ENCODE data around the gene EFR3B. TPM values are rescaled to one million over a fixed set of nuclear protein-coding genes. Genes with fewer than 3 reads are reported as not detected.
"Not testable (repeated sequence)": the region's sequence is repeated elsewhere in the genome, so short reads cannot be mapped to it uniquely, and the experiment has no call there.

EFR3B gene
- total and polyA plus RNA-seq, 2 of the 4 experiments (the other 2 are of a cell fraction), result 0.38 to 0.90 TPM

DNA sequence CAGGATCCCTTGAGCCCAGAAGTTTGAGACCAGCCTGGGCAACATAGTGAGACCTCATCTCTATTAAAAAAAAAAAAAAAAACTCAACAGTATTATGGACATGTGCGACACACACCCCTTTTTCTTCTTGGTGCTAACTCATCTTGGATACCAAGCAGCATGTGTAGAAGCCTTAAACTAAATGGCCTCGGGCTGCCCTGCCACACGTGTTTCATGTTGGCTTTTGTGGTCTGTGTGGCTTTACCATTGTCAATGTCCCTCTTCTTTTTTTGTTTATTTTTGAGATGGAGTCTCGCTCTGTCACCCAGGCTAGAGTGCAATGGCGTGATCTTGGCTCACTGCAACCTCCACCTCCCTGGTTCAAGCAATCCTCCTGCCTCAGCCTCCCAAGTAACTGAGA is 109.1 kb downstream of the EFR3B start:
- not testable (repeated sequence) for H3K9me1 ChIP-seq (ENCODE audit: insufficient read depth, low read length); H4K8ac ChIP-seq (ENCODE audit: low read depth in 2 of 2, low read length in 2 of 2)
- no CpG with 5 or more reads among the region's 5 CpGs for WGBS, 2 experiments (ENCODE audit: extremely low coverage in 2 of 2, insufficient read length in 1 of 2)

More for the DNA sequence above, 109.1 kb downstream of the EFR3B start:
- H2BK120ac ChIP-seq (ENCODE audit: low read depth, low read length); H4K20me1 ChIP-seq (ENCODE audit: insufficient read depth, low read length); H3K4me2 ChIP-seq (ENCODE audit: low read depth, low read length); H2BK5ac ChIP-seq (ENCODE audit: low read depth, low read length, poor library complexity, severe bottlenecking); H3K18ac ChIP-seq (ENCODE audit: low read depth, low read length); in situ Hi-C loops (cut with MboI; ENCODE audit: low sequenced_read_pairs); BruUV-seq (replicated peaks); H3K9me3 ChIP-seq (ENCODE audit: control insufficient read depth, insufficient read depth, low read length); POLR2A ChIA-PET (ENCODE audit: unreplicated experiment); intact Hi-C loops (cut with micrococcal nuclease); H4K5ac ChIP-seq (ENCODE audit: low read depth, low read length); dilution Hi-C loops (cut with HindIII; ENCODE audit: low sequenced_read_pairs, unreplicated experiment); H3K9ac ChIP-seq (ENCODE audit: low read depth, low read length); ATAC-seq (ENCODE audit: low read depth); H2AFZ ChIP-seq (replicated peaks; ENCODE audit: low read length, poor library complexity); H2AK5ac ChIP-seq (ENCODE audit: low read depth, low read length); H3K79me1 ChIP-seq (ENCODE audit: low read depth in 1 of 2, low read length in 2 of 2); CTCF ChIA-PET; H3K36me3 ChIP-seq (ENCODE audit: control insufficient read depth, insufficient read depth, low read length); H2AK9ac ChIP-seq (replicated peaks; ENCODE audit: low read depth, low read length, poor library complexity); H3K27me3 ChIP-seq (ENCODE audit: control insufficient read depth, insufficient read depth, low read length); H2BK15ac ChIP-seq (ENCODE audit: low read depth, low read length); H2BK20ac ChIP-seq (ENCODE audit: low read depth, low read length); H3K4ac ChIP-seq (ENCODE audit: low read depth, low read length); H3K4me3 ChIP-seq (ENCODE audit: insufficient read depth, low read depth, low read length); H3K23ac ChIP-seq (ENCODE audit: low read depth, low read length); H3K27ac ChIP-seq (ENCODE audit: insufficient read depth, low read length); H3K4me1 ChIP-seq (ENCODE audit: control insufficient read depth, insufficient read depth, low read length); H3K56ac ChIP-seq (ENCODE audit: extremely low read depth, insufficient read depth, low read length); H4K91ac ChIP-seq (ENCODE audit: insufficient read depth, low read depth, low read length); H3K14ac ChIP-seq (replicated peaks; ENCODE audit: low read depth, low read length); DNase-seq: not testable (repeated sequence)

Measured in IMR-90 (cell line).